ENCODE measurements around the gene RRP1B.

The RRP1B gene

DNA sequence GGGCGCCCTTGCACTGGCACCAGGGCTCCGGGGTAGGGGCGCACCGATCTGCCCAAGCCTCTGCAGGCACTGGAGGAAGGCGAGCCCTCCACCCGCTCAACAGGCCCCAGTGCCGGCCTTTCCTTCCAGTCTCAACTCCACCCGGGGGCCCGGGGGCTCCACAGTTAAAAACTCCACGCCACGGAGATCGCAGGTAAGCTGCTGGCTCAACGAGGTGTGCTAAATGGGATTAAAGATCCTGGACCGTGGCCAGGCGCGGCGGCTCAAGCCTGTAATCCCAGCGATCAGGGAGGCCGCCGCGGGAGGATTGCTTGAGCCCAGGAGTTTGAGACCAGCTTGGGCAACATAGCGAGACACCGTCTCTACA lies 608 bp upstream of the RRP1B start:
- DNase-seq (ENCODE audit: low read depth, low spot score): no peak
- Histone ChIP-seq H3K36me3 (ENCODE audit: insufficient read depth, insufficient read length, low read length) (peaks cover 40% of the 10 kb centered on the region), H3K9ac (ENCODE audit: insufficient read length, low read depth) (peak overlapping the region; percentile 95), H3K27me3 (ENCODE audit: insufficient read depth, insufficient read length) (no peaks in the 10 kb centered on the region), H3K4me1 (ENCODE audit: insufficient read depth, insufficient read length) (no peaks in the 10 kb centered on the region), H3K9me3 (ENCODE audit: insufficient read depth, low read length) (no peaks in the 10 kb centered on the region), H3K4me3 (ENCODE audit: insufficient read length, low read depth) (peak overlapping the region; percentile 98)
- TF ChIP-seq ZNF274 (IDR thresholded peaks at IDR 0.05; ENCODE audit: low read depth, low read length) (no peak), YY1 (IDR thresholded peaks at IDR 0.05; ENCODE audit: insufficient read depth, insufficient read length) (no peak), SUZ12 (IDR thresholded peaks at IDR 0.05; ENCODE audit: extremely low read depth, insufficient read depth, insufficient read length) (no peak)

DNA sequence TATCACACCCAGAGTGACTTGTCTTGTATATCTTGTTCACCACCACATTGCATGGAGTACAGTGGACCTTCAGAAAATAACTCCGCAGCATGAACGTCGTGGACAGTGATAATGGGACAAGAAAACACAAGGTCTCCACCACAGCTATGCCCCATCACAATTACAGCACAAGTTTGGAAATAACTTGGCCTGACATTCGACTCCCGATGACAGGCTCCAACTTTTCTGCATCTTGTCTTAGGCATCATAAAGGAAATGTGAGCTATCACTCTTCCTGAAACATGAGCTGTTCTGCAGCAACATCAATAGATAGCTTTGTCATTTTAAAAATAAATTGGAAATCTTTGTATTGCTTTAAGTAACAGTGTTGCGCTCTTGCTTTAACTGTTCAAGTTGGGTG lies 2.9 kb downstream of the RRP1B start:
- no peak overlapping the region for H3K9ac ChIP-seq (ENCODE audit: insufficient read length, low read depth)
- H3K9me3 ChIP-seq (ENCODE audit: insufficient read depth, low read length): no peaks in the 10 kb centered on the region
- H3K36me3 ChIP-seq (ENCODE audit: insufficient read depth, insufficient read length, low read length): peaks cover 67% of the 10 kb centered on the region
- no peak for DNase-seq (ENCODE audit: low read depth, low spot score)
- no peak for TF ChIP-seq ZNF274 (IDR thresholded peaks at IDR 0.05; ENCODE audit: low read depth, low read length)
- no peak for TF ChIP-seq YY1 (IDR thresholded peaks at IDR 0.05; ENCODE audit: insufficient read depth, insufficient read length)
- no peak for TF ChIP-seq SUZ12 (IDR thresholded peaks at IDR 0.05; ENCODE audit: extremely low read depth, insufficient read depth, insufficient read length)
- H3K4me3 ChIP-seq (ENCODE audit: insufficient read length, low read depth): no peak overlapping the region
- H3K27me3 ChIP-seq (ENCODE audit: insufficient read depth, insufficient read length): no peaks in the 10 kb centered on the region
- H3K4me1 ChIP-seq (ENCODE audit: insufficient read depth, insufficient read length): peaks cover 2% of the 10 kb centered on the region

GRCh38 chr21:43663033-43663432 lies 3.7 kb downstream of the RRP1B start:
- H3K36me3 ChIP-seq (ENCODE audit: insufficient read depth, insufficient read length, low read length): peaks cover 68% of the 10 kb centered on the region
- no peaks in the 10 kb centered on the region for H3K9me3 ChIP-seq (ENCODE audit: insufficient read depth, low read length)

DNA sequence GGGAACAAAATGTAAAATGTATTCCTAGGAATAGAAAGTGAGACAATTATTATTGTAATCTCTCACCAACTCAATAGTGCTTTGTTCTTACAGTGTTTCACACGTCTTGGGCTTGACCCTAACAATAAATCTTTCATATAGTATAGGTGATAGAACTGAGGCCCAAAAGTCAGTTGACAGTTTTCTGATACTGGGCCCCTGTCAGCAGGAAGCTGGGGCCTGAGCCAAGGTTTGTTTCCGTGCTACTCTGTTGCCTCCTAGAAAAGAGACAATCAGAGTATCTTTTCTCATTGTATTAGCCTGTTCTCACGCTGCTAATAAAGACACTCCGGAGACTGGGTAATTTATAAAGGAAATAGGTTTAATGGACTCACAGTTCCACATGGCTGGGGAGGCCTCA lies 5.0 kb downstream of the RRP1B start:
- Histone ChIP-seq H3K9me3 (ENCODE audit: insufficient read depth, low read length) (no peaks in the 10 kb centered on the region), H3K4me1 (ENCODE audit: insufficient read depth, insufficient read length) (peaks cover 2% of the 10 kb centered on the region), H3K36me3 (ENCODE audit: insufficient read depth, insufficient read length, low read length) (peaks cover 76% of the 10 kb centered on the region), H3K27me3 (ENCODE audit: insufficient read depth, insufficient read length) (no peaks in the 10 kb centered on the region), H3K4me3 (ENCODE audit: insufficient read length, low read depth) (no peak overlapping the region), H3K9ac (ENCODE audit: insufficient read length, low read depth) (no peak overlapping the region)
- no peak for DNase-seq (ENCODE audit: low read depth, low spot score)
- TF ChIP-seq YY1 (IDR thresholded peaks at IDR 0.05; ENCODE audit: insufficient read depth, insufficient read length) (no peak), SUZ12 (IDR thresholded peaks at IDR 0.05; ENCODE audit: extremely low read depth, insufficient read depth, insufficient read length) (no peak), ZNF274 (IDR thresholded peaks at IDR 0.05; ENCODE audit: low read depth, low read length) (no peak)

More at GRCh38 chr21:43663033-43663432, 3.7 kb downstream of the RRP1B start:
- H3K4me1 ChIP-seq (ENCODE audit: insufficient read depth, insufficient read length): peaks cover 2% of the 10 kb centered on the region
- H3K4me3 ChIP-seq (ENCODE audit: insufficient read length, low read depth): no peak overlapping the region
- H3K27me3 ChIP-seq (ENCODE audit: insufficient read depth, insufficient read length): no peaks in the 10 kb centered on the region
- H3K9ac ChIP-seq (ENCODE audit: insufficient read length, low read depth): no peak overlapping the region
- TF ChIP-seq YY1 (IDR thresholded peaks at IDR 0.05; ENCODE audit: insufficient read depth, insufficient read length): no peak
- TF ChIP-seq SUZ12 (IDR thresholded peaks at IDR 0.05; ENCODE audit: extremely low read depth, insufficient read depth, insufficient read length): no peak
- TF ChIP-seq ZNF274 (IDR thresholded peaks at IDR 0.05; ENCODE audit: low read depth, low read length): no peak
- no peak for DNase-seq (ENCODE audit: low read depth, low spot score)

DNA sequence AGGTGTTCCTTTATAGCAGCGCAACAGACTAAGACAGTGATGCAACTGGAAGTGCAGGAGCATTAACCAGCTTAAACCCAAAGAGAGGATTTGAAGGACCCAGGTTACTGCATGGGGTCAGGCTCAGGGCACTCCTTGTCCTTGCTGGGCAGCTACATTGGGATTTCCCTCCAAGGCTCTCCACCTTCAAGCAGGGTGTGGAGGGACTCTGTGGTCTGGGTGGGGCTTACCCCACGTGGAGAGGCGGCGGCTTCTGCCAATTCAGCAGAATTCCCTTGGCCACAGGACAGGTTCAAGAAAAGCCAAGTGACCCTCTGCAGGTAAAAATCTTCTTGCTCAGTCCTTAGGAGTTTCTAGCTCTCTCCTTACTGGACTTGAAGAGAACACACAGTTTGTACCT lies 6.5 kb downstream of the RRP1B start:
- DNase-seq (ENCODE audit: low read depth, low spot score): no peak
- peaks cover 87% of the 10 kb centered on the region for H3K36me3 ChIP-seq (ENCODE audit: insufficient read depth, insufficient read length, low read length)
- TF ChIP-seq YY1 (IDR thresholded peaks at IDR 0.05; ENCODE audit: insufficient read depth, insufficient read length) (no peak), ZNF274 (IDR thresholded peaks at IDR 0.05; ENCODE audit: low read depth, low read length) (no peak), SUZ12 (IDR thresholded peaks at IDR 0.05; ENCODE audit: extremely low read depth, insufficient read depth, insufficient read length) (no peak)

DNA sequence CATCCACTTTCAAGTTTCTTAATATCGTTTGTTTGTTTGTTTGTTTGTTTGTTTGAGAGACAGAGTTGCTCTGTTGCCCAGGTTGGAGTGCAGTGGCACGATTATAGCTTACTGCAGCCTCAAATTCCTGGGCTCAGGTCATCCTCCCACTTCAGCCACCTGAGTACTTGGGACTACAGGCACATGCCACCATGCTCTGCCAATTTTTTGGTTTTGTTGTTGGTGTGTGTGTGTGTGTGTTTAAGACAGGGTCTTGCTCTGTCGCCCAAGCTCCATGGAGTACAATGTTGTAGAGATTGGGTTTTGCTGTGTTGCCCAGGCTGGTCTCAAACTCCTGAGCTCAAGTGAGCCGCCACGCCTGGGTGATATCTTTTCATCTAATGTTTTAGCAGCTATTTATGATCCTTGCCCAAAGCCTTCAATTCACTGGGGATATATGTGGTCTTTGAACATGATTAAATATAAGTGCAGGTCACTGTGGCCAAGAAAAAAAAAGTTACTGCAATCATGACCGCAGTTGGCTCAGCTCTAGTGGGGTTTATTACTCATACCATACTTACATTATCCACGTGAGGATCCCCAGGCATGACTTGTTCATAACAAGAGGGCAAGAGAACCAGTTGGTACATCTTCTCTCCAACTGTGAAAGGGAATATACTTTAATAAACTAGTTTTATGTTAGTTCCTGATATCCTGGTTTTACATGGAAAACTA lies 8.0 kb downstream of the RRP1B start:
- Histone ChIP-seq H3K4me3 (ENCODE audit: insufficient read length, low read depth) (no peak overlapping the region), H3K27me3 (ENCODE audit: insufficient read depth, insufficient read length) (no peaks in the 10 kb centered on the region), H3K9ac (ENCODE audit: insufficient read length, low read depth) (no peak overlapping the region), H3K4me1 (ENCODE audit: insufficient read depth, insufficient read length) (peaks cover 6% of the 10 kb centered on the region), H3K36me3 (ENCODE audit: insufficient read depth, insufficient read length, low read length) (peaks cover 87% of the 10 kb centered on the region), H3K9me3 (ENCODE audit: insufficient read depth, low read length) (no peaks in the 10 kb centered on the region)
- DNase-seq (ENCODE audit: low read depth, low spot score): no peak
- TF ChIP-seq YY1 (IDR thresholded peaks at IDR 0.05; ENCODE audit: insufficient read depth, insufficient read length) (no peak), ZNF274 (IDR thresholded peaks at IDR 0.05; ENCODE audit: low read depth, low read length) (no peak), SUZ12 (IDR thresholded peaks at IDR 0.05; ENCODE audit: extremely low read depth, insufficient read depth, insufficient read length) (no peak)

More for the DNA sequence above, 6.5 kb downstream of the RRP1B start:
- H3K4me3 ChIP-seq (ENCODE audit: insufficient read length, low read depth): no peak overlapping the region
- no peak overlapping the region for H3K9ac ChIP-seq (ENCODE audit: insufficient read length, low read depth)
- H3K27me3 ChIP-seq (ENCODE audit: insufficient read depth, insufficient read length): no peaks in the 10 kb centered on the region
- H3K4me1 ChIP-seq (ENCODE audit: insufficient read depth, insufficient read length): peaks cover 2% of the 10 kb centered on the region
- H3K9me3 ChIP-seq (ENCODE audit: insufficient read depth, low read length): no peaks in the 10 kb centered on the region

GRCh38 chr21:43669828-43670605 lies 10.7 kb downstream of the RRP1B start:
- Histone ChIP-seq H3K27me3 (ENCODE audit: insufficient read depth, insufficient read length) (no peaks in the 10 kb centered on the region), H3K4me3 (ENCODE audit: insufficient read length, low read depth) (no peak overlapping the region), H3K4me1 (ENCODE audit: insufficient read depth, insufficient read length) (peaks cover 7% of the 10 kb centered on the region), H3K9ac (ENCODE audit: insufficient read length, low read depth) (no peak overlapping the region), H3K36me3 (ENCODE audit: insufficient read depth, insufficient read length, low read length) (peaks cover 84% of the 10 kb centered on the region), H3K9me3 (ENCODE audit: insufficient read depth, low read length) (no peaks in the 10 kb centered on the region)
- DNase-seq (ENCODE audit: low read depth, low spot score): no peak
- no peak for TF ChIP-seq YY1 (IDR thresholded peaks at IDR 0.05; ENCODE audit: insufficient read depth, insufficient read length)
- TF ChIP-seq ZNF274 (IDR thresholded peaks at IDR 0.05; ENCODE audit: low read depth, low read length): no peak
- no peak for TF ChIP-seq SUZ12 (IDR thresholded peaks at IDR 0.05; ENCODE audit: extremely low read depth, insufficient read depth, insufficient read length)
